ENCODE results near the gene ELAC2. TPM values are rescaled to one million over a fixed set of nuclear protein-coding genes. Genes with fewer than 3 reads are reported as not detected.
A peak's percentile ranks its signal among the peaks of the same experiment; 100 is the strongest.

ELAC2 gene
- total and polyA plus RNA-seq, 2 of the 4 experiments (the other 2 are of a cell fraction), result 75.2 to 80.7 TPM

DNA sequence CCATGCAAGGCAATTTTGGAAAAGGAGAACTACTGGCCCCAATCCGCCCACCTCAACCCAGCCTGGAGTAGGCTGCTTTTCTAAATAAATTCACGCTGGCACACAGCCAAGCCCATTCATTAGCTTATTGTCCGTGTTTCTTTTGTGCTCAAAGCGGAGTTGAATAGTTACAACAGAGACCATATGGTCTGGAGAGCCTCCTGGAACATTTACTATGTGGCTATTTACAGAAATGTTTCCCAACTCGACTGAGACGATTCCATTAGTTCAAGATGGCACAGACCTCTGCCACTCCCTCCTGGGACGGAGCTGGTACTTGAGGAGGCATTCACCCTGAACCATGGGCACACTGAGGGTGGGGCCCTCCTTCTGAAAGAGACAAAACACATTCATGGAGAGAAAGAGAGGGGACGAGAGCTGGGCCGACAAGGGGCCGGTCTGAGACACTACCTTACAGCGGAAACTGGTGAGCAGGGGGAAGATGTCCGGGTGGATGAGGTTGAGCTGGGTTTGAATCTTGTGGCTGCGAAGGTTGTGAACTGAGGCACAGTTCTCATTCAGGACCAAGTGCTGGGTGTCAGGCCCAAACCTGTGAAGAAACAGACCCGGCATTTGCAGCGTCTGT lies 15.7 kb downstream of the ELAC2 start:
- H2AK5ac ChIP-seq (ENCODE audit: low read depth, low read length), result no peak overlapping the region
- peak; percentile 10 for DNase-seq
- no peaks in the 10 kb centered on the region for H3K9me1 ChIP-seq (ENCODE audit: insufficient read depth, low read length)
- in situ Hi-C loops (cut with MboI; ENCODE audit: low sequenced_read_pairs), result loop anchor here (5.0 to 25.0 kb wide), 5 partner anchors 337 to 1007 kb away; partner anchors contain the start of genes MYOCD and ZNF18
- no peak overlapping the region for H2BK20ac ChIP-seq (ENCODE audit: low read depth, low read length)
- no peak overlapping the region for H2BK5ac ChIP-seq (ENCODE audit: low read depth, low read length, poor library complexity, severe bottlenecking)
- dilution Hi-C loops (cut with HindIII; ENCODE audit: low sequenced_read_pairs, unreplicated experiment), result no loop called here
- no peak overlapping the region for H3K9ac ChIP-seq (ENCODE audit: low read depth, low read length)
- H3K4me1 ChIP-seq (ENCODE audit: control insufficient read depth, insufficient read depth, low read length), result no peaks in the 10 kb centered on the region
- H2BK120ac ChIP-seq (ENCODE audit: low read depth, low read length), result no peak overlapping the region
- H4K5ac ChIP-seq (ENCODE audit: low read depth, low read length), result no peak overlapping the region
- intact Hi-C loops (cut with micrococcal nuclease), result loop anchor here (2.0 to 5.0 kb wide), 3 partner anchors 259 to 1005 kb away; partner anchors contain the start of gene ZNF18
- H3K4me2 ChIP-seq (ENCODE audit: low read depth, low read length), result no peak overlapping the region
- H3K23ac ChIP-seq (ENCODE audit: low read depth, low read length), result no peak overlapping the region
- H4K91ac ChIP-seq (ENCODE audit: insufficient read depth, low read depth, low read length), result no peak overlapping the region
- H3K4ac ChIP-seq (ENCODE audit: low read depth, low read length), result no peak overlapping the region
- H3K27me3 ChIP-seq (ENCODE audit: control insufficient read depth, insufficient read depth, low read length), result no peaks in the 10 kb centered on the region
- H4K8ac ChIP-seq (ENCODE audit: low read depth in 2 of 2, low read length in 2 of 2), result no peak overlapping the region
- 90% methylated on average over 3 of the region's 15 CpGs; no CpG with 5 or more reads in 1 of the 2 experiments for WGBS, 2 experiments (ENCODE audit: extremely low coverage in 2 of 2, insufficient read length in 1 of 2)
- no peak overlapping the region for H2BK15ac ChIP-seq (ENCODE audit: low read depth, low read length)
- H3K56ac ChIP-seq (ENCODE audit: extremely low read depth, insufficient read depth, low read length), result no peak overlapping the region
- no peak for TF ChIP-seq MAZ (IDR thresholded peaks at IDR 0.05; ENCODE audit: borderline replicate concordance, low read depth, low read length)
- TF ChIP-seq MAFK (IDR thresholded peaks at IDR 0.05; ENCODE audit: low read depth, low read length), result no peak
- no peak for TF ChIP-seq USF2 (IDR thresholded peaks at IDR 0.05; ENCODE audit: low read depth, low read length)
- TF ChIP-seq RFX5 (IDR thresholded peaks at IDR 0.05; ENCODE audit: low read depth, low read length), result no peak
- TF ChIP-seq SMC3 (IDR thresholded peaks at IDR 0.05; ENCODE audit: low read depth, low read length), result no peak
- TF ChIP-seq NFE2L2 (IDR thresholded peaks at IDR 0.05; ENCODE audit: low read depth, low read length), result no peak
- no peak for TF ChIP-seq POLR2A (IDR thresholded peaks at IDR 0.05; ENCODE audit: low read depth, low read length)
- H3K27ac ChIP-seq (ENCODE audit: insufficient read depth, low read length), result no peak overlapping the region
- H3K4me3 ChIP-seq (ENCODE audit: insufficient read depth, low read depth, low read length), result no peak overlapping the region
- ChIA-PET CTCF (interaction anchor here (0.7 to 1.1 kb wide), 4 partner anchors 10 to 334 kb away, joined by 3 to 4 read pairs (median 3); no protein-coding TSS in a partner anchor), POLR2A (ENCODE audit: unreplicated experiment) (no interaction called here)
- H3K9me3 ChIP-seq (ENCODE audit: control insufficient read depth, insufficient read depth, low read length), result no peaks in the 10 kb centered on the region
- peaks cover 6 to 19% of the 10 kb centered on the region in 2 experiments; a peak in 1 of 4 replicates for H3K79me1 ChIP-seq (ENCODE audit: low read depth in 1 of 2, low read length in 2 of 2)
- BruUV-seq (replicated peaks), result no TSS peak
- no peak overlapping the region for H3K18ac ChIP-seq (ENCODE audit: low read depth, low read length)
- H2AFZ ChIP-seq (replicated peaks; ENCODE audit: low read length, poor library complexity), result no peak overlapping the region
- no peak for ATAC-seq (ENCODE audit: low read depth)
- H4K20me1 ChIP-seq (ENCODE audit: insufficient read depth, low read length), result peaks cover 9% of the 10 kb centered on the region; the same call in 1 of the 2 replicates
- no peak overlapping the region for H2AK9ac ChIP-seq (replicated peaks; ENCODE audit: low read depth, low read length, poor library complexity)
- peaks cover 56% of the 10 kb centered on the region for H3K36me3 ChIP-seq (ENCODE audit: control insufficient read depth, insufficient read depth, low read length)
- no peak overlapping the region for H3K14ac ChIP-seq (replicated peaks; ENCODE audit: low read depth, low read length)
